ENCODE measurements around the gene C7orf33. TPM values are rescaled to one million over a fixed set of nuclear protein-coding genes. Genes with fewer than 3 reads are reported as not detected.

The C7orf33 gene
- total and polyA plus RNA-seq, 2 of the 8 experiments (the other 6 are each of a cell fraction or from before 2014, with no cell fraction given): not detected

- no peak overlapping the region for H3K18ac ChIP-seq (ENCODE audit: extremely low read depth, low read length)
- H3K4me3 ChIP-seq (ENCODE audit: extremely low read depth in 1 of 4, insufficient read depth in 2 of 4, low read depth in 3 of 4, low read length in 4 of 4): no peak overlapping the region
- no peak overlapping the region for H3K14ac ChIP-seq (ENCODE audit: insufficient read length)
- H4K8ac ChIP-seq (ENCODE audit: extremely low read depth, insufficient read depth, low read length): no peak overlapping the region
- H3K23ac ChIP-seq (ENCODE audit: insufficient read length): no peak overlapping the region
- no peak overlapping the region for H3K27ac ChIP-seq (ENCODE audit: low read depth, low read length)
- TF ChIP-seq RAD21 (IDR thresholded peaks at IDR 0.05 in 1 of 2, conservative IDR thresholded peaks at IDR 0.05 in 1 of 2; ENCODE audit: low read depth in 2 of 2, low read length in 2 of 2) (no peak), BACH1 (IDR thresholded peaks at IDR 0.05; ENCODE audit: low read length) (no peak), BCL11A (IDR thresholded peaks at IDR 0.05; ENCODE audit: low read depth in 2 of 2, low read length in 2 of 2) (no peak), SP1 (IDR thresholded peaks at IDR 0.05; ENCODE audit: low read depth, low read length) (no peak), SRF (IDR thresholded peaks at IDR 0.05; ENCODE audit: low read depth, low read length) (no peak), SIN3A (conservative IDR thresholded peaks at IDR 0.05 in 1 of 2, IDR thresholded peaks at IDR 0.05 in 1 of 2; ENCODE audit: low read depth in 1 of 2, low read length in 2 of 2) (no peak), CBX5 (IDR thresholded peaks at IDR 0.05; ENCODE audit: low read depth, low read length) (no peak), GABPA (IDR thresholded peaks at IDR 0.05; ENCODE audit: borderline replicate concordance, insufficient read depth, low read length) (no peak), ATF2 (IDR thresholded peaks at IDR 0.05; ENCODE audit: low read length) (no peak), FOSL1 (IDR thresholded peaks at IDR 0.05; ENCODE audit: insufficient read depth, low read depth, low read length) (no peak), KDM5A (IDR thresholded peaks at IDR 0.05; ENCODE audit: low read length) (no peak)
- TF ChIP-seq, protein P1, sequence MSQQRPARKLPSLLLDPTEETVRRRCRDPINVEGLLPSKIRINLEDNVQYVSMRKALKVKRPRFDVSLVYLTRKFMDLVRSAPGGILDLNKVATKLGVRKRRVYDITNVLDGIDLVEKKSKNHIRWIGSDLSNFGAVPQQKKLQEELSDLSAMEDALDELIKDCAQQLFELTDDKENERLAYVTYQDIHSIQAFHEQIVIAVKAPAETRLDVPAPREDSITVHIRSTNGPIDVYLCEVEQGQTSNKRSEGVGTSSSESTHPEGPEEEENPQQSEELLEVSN (IDR thresholded peaks at IDR 0.05): no peak
- no peak overlapping the region for H3K56ac ChIP-seq (replicated peaks; ENCODE audit: insufficient read length, low read depth, low read length)
- no peak overlapping the region for H2AFZ ChIP-seq (ENCODE audit: low read length)
- no peak overlapping the region for H2BK15ac ChIP-seq (ENCODE audit: low read length)
- DNase-seq (ENCODE audit: low read depth in 1 of 2, low spot score in 2 of 2) (no peak), FAIRE-seq (no peak)
- H4K20me1 ChIP-seq (replicated peaks in 1 of 2; ENCODE audit: control insufficient read depth in 1 of 2, insufficient read depth in 2 of 2, low read length in 2 of 2): no peaks in the 10 kb centered on the region
- no peaks in the 10 kb centered on the region for H3K79me1 ChIP-seq (ENCODE audit: low read depth, low read length)
- no peak overlapping the region for H2BK12ac ChIP-seq (ENCODE audit: low read depth, low read length)
- POLR2A ChIA-PET (ENCODE audit: partially characterized antibody): no interaction called here
- no peaks in the 10 kb centered on the region for H3K23me2 ChIP-seq (ENCODE audit: low read depth, low read length)
- no peaks in the 10 kb centered on the region for H3K27me3 ChIP-seq (replicated peaks in 1 of 4; ENCODE audit: control insufficient read depth in 3 of 4, extremely low read depth in 1 of 4, insufficient read depth in 3 of 4, low read length in 3 of 4)
- no peak overlapping the region for H2BK20ac ChIP-seq (ENCODE audit: low read length)
- H3K4me1 ChIP-seq (replicated peaks in 1 of 4; ENCODE audit: control insufficient read depth in 3 of 4, insufficient read depth in 4 of 4, low read length in 3 of 4): no peaks in the 10 kb centered on the region
- CTCF ChIA-PET (ENCODE audit: partially characterized antibody): interaction anchor here (1.0 kb wide), 1 partner anchor 48 kb away, joined by 3 read pairs; no protein-coding TSS in a partner anchor
- H3K9me3 ChIP-seq (ENCODE audit: insufficient read depth in 2 of 2, low read depth in 1 of 2, low read length in 1 of 2): no peaks in the 10 kb centered on the region
- no peak overlapping the region for H2BK120ac ChIP-seq (replicated peaks; ENCODE audit: low read depth, low read length)
- no peaks in the 10 kb centered on the region for H3K79me2 ChIP-seq (ENCODE audit: control insufficient read depth in 1 of 2, insufficient read depth in 2 of 2, low read length in 2 of 2)
- H2AK5ac ChIP-seq (ENCODE audit: low read depth, low read length): no peak overlapping the region
- H3K36me3 ChIP-seq (ENCODE audit: control insufficient read depth in 2 of 4, insufficient read depth in 4 of 4, low read length in 3 of 4): no peaks in the 10 kb centered on the region
- no peak overlapping the region for H3K4me2 ChIP-seq (ENCODE audit: insufficient read depth in 1 of 2, low read depth in 2 of 2, low read length in 2 of 2)
- 83% methylated on average over 2 of the region's 2 CpGs; no CpG with 5 or more reads in 1 of the 2 experiments for WGBS, 2 experiments (ENCODE audit: extremely low coverage in 1 of 2, insufficient coverage in 1 of 2, insufficient read length in 1 of 2, insufficient replicate concordance in 2 of 2, low coverage in 1 of 2, low lambda C conversion rate in 2 of 2, missing lambda C conversion rate in 1 of 2)
- H3K9ac ChIP-seq (replicated peaks in 1 of 4; ENCODE audit: extremely low read depth in 1 of 4, low read depth in 3 of 4, low read length in 3 of 4): no peak overlapping the region
- no peak overlapping the region for H4K5ac ChIP-seq (ENCODE audit: insufficient read length, low read depth, low read length)
- H2BK5ac ChIP-seq (ENCODE audit: low read depth, low read length): no peak overlapping the region
- H4K91ac ChIP-seq (replicated peaks; ENCODE audit: insufficient read length, low read length): no peak overlapping the region
- no peak overlapping the region for H3K4ac ChIP-seq (replicated peaks; ENCODE audit: insufficient read length, low read depth, low read length)
Observed at GRCh38 chr7:148661471-148661870, 70.9 kb downstream of the C7orf33 start.

Data from H1 (cell line).